GM18867 (cell line): ENCODE measurements around the gene DES.
A peak's percentile ranks its signal among the peaks of the same experiment; 100 is the strongest.

Experiments used
- ATAC-seq: cut with Tn5 transposase; IDR thresholded peaks from one replicate; pipeline ENCODE4 v1.9.1; 2021; ENCODE audit warnings: mild to moderate bottlenecking, moderate library complexity; ENCODE audit not compliant: unreplicated experiment

Gene DES

DNA sequence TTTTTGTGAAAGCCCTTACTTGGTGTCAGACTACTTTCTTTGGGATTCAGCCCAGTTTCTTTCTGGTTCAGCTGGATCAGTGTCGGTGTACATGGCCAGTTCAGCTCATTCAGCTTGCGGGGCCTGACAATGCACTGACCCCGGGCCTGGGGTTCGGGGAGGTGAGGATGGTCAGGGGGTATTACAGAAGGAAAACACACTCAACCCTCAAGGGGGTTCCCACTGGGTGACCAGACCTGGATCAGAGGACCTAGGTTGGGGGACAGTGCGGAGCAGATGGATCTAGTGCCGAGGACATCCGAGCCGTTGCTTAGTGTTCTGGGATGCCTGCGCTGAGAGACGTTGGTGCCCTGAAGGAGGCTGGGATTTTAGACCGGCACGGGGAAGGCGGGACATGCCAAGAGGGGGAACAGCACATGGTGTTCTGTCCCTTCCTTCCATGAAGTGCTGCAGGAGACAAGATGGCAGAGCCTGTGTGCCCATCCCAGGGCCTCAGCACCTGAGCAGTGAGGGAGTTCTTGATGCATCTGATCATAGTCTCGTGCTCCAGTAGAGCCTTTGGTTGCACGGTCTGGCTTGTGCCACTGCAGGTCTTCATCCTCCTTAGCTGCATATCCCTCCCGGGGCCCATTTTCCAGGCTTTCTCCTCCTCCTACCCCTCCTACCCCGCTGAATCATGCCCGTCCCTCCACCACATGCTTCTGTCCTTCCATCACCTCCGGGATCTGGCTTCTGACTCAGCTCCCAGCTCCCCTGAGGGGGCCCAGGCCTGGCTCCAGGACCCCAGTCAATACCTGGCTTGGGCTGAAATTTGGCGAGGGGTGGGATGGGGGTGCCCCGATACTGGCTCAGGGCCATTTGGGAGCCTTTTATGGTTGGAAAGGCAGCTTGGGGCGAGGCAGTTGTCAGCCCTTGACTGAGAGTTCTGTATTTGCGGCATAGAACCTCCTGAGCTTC lies 34.5 kb downstream of the DES start:
- no peak for ATAC-seq

DNA sequence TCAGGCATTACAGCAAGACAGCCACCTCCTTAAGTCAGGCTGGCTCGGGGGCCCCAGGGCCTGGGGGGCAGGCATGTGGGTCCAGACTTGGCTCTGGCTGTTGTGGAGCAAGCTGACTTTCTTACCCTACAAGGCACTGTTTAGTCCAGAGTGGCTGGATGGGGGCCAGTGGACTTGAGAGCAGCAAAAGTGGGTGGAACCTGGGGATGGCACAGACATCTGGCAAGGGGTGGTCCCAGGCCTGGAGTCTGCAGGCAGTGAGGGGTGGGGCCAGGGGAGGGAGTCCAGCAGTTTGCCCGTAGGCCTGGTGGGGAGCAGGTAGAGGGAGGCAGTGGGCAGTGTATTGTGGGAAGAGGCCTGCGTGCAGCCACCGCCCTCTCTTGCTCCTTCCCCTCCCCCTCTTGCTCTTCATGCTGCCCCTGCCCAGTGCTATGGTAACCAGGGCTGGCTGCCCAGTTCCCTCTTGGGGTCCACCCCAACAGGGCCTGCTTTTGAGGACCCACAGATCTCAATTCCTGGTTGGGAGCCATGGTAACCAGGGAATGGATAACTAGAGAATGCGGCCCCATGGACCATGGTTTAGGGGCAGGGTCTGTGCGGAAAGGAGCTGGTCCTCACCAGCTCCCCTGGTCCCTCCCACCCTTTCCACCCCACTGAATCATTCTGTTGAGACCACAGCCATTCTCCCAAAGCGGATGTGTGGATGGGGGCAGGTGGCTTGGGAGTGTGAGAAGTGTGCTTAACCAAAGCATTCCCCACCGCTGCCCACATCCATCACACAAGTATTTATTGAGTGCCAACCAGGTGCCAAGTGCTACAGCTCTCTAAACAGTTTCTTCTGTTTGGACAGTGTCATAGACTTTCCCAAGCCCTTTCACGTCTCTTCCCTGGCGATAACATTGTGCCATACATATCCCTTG lies 35.8 kb downstream of the DES start:
- no peak for ATAC-seq

DNA sequence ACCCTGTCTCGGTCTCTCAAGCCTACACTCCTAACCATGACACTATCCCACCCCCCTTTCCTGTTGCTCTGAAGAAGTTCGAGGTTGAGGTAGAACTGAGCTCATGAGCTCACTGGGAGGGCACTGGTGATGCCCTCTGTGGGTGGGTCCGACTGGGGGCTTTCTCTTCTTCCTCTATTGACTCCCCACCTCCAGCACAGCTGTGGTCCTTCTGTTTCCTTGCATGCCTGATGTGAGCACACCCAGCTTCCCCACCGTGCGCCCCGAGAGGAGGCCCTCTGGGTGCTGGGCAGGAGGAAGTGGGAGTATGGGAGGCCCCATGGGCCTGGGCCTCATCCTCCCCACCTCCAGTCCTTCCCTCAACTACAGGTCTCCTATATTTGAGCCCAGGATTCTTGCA lies 37.4 kb downstream of the DES start:
- no peak for ATAC-seq

DNA sequence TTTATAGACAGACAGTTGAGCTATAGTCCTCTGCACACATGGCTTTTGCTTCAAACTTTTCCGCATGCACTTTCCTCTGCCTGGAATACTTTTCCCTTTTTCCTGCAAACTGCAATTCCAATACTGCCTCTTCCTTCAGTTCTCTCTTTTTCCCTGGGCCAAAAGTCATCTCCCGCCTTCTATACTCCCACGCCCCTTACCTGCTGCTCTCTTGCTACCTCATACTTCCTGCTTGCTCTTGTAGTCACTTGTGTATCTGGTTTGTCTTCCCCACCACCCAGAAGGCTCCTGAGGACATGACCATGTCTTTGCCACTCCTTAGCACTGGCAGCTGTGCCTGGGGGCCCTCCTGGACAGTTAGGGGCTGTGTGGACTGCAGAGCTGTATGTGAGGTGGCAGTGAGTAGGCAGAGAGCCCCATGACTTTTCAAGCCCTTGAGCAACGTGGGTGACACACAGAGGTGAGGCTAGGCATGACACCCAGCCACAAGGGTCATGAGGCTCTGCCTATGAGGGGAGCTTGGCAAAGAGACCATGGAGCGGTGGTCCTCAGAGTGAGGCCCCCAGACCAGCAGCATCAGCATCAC lies 39.7 kb downstream of the DES start:
- ATAC-seq = peak; percentile 70

DNA sequence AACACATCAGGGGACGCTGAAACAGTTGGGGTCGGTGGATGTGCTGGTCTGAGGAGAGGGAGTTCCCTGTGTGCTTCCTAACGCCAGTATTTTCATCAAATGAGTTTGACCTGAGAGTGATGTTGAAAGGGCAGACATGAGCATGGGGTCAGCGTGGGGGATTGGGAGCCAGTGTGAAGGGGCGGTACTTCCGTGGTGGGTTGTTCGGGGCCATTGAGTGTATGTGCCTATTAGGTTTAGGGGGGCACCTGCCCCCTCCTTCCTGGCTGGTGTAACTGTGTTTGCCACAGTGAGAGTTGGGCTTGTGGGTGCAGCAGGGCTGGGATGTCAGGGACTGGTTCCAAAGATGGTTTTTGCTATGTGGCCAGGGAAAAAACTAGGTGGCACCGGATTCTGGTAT lies 40.8 kb downstream of the DES start:
- no peak for ATAC-seq

DNA sequence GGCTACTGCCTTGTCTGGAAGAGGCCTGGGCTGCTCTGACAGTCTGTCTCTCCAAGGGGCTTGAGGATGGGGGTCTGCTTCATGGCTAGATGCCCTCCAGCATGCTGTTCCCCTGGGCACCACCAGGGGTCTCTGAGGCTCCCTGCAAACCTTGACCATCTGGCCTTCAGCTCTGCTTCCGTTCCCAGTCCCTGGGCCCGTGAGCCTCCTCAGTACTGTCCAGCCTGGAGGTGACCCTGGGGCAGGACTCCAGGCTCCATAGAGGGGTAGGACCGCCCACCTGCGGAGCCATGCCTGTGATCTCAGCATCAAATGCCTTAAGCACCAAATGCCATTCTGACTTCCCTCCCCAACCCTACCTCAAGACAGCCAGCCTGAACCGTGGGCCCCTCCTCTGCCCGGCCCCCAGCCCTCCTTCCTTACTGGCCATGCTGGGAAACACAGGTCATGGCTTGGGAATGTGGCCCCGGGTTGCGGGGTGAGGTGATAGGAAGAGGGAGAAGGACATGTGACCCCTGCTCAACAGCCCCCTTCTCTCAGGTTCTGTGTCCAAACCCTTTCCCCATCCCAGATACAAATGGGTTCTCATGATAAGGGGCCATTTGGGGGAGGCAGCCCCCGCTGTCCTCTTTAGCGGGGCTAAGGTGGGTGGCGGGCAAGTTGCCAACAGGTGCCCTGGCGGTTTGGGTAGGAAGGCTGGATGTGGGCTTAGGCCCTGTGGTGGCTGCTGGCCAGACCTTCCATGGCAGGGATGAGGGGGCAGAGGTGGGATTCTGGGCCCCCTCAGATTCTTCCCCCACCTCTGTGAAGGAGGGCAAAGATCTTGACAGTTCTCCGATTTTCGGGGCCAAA lies 41.5 kb downstream of the DES start:
- peak; percentile 79 for ATAC-seq

DNA sequence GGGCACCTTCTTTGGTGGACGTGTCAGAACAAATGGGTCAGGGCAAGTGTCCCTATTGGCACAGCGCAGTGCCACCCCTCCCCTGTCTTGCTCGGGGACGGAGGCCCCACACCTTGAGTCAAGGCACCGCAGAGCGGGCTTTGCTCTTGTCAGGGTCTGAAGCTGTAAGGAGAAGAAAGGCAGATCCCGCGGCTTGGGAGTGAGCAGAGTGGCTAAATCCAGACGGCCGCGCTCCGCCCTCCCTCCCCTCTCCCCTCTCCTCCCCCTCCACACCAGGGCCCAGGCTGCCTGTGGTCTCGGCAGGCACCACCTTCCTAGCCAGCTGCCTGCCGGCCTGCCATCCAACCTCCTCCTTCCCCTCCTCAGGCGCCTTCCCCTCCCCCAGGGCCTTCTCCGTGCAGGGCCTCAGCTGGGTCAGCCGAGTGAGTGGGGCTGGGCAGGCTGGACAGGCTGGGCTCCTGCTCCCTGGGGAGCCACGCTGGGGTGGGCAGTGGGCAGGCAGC lies 42.3 kb downstream of the DES start:
- no peak for ATAC-seq

DNA sequence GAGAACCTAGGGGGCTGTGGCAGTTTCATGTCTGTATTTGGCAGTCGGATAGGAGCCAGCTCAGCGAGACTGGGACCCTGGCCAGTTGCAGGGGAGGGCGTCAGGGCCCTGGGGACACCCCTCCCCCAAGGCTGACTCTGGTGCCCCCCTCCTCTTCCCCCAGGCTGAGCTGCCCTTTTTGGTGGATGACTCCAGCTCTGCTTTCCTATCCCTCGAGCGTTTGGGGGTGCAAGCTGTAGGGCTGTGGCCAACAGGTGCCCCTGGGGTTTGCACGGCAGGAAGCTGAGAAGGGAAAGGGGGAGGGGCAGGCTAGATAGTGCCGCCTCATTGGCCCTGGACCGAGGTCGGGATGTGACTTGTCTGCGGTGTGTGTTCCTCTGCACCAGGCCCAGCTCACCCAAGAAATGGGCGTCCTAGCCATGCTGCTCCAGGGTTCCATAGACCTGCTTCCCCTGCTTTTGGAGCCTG lies 42.9 kb downstream of the DES start:
- no peak for ATAC-seq

DNA sequence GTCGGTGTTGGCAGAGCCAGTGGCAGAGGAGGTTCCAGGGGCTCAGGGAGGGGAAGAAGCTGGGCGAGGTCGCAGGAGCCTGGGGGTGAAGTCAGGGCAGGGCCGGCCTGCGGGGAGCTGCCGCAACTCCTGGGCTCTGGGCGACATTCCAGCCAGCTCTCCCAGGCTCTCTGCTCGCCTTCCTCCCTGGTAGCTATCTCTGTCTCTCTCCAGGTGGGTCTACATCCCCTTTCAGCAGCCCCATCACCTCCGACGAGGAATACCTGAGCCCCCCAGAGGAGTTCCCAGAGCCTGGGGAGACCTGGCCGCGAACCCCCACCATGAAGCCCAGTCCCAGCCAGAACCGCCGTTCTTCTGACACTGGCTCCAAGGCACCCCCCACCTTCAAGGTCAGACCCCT lies 43.5 kb downstream of the DES start:
- no peak for ATAC-seq

DNA sequence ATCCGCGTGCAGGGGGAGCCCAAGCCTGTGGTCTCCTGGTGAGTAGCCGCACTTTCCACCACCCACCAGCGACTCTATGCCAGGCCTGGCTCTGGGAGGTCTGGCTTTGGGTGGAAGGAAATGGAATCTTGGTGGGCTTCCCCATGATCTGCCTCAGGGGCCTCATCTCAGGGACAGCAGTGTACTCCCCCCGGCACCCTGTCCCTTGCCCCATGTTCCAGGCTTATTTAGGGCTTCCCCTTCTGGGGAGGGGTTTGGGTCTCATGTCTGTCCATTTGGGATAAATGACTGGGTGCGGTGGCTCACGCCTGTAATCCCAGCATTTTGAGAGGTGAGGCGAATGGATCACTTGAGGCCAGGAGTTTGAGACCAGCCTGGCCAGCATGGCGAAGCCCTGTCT lies 44.2 kb downstream of the DES start:
- ATAC-seq = no peak

DNA sequence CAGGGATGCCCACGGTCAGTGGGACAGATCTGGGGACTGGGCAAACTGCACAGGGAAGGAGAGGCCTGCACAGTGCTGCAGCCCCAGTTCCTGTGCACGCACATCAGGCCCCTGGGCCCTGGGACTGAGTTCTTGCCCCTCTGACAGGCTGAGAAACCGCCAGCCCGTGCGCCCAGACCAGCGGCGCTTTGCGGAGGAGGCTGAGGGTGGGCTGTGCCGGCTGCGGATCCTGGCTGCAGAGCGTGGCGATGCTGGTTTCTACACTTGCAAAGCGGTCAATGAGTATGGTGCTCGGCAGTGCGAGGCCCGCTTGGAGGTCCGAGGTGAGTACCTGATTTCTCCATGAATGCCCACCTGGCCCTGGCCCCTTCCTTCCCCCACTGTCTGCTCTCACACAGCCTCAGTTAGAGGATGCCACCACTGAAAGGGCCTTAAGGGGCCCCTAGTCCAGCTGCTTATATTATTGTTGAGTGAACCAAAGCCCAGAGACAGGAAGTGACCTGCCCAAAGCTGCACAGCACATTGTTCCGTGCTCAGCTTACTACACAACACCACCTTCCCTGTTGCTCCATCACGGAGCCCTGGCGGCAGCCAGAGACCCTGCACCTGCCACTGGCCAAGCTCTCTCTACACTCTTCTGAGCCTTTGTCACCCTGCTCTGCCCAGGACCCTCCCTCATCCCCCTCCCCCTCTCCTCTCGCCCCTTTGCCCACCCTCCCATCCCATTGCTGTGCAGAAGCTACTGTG lies 46.3 kb downstream of the DES start:
- no peak for ATAC-seq

DNA sequence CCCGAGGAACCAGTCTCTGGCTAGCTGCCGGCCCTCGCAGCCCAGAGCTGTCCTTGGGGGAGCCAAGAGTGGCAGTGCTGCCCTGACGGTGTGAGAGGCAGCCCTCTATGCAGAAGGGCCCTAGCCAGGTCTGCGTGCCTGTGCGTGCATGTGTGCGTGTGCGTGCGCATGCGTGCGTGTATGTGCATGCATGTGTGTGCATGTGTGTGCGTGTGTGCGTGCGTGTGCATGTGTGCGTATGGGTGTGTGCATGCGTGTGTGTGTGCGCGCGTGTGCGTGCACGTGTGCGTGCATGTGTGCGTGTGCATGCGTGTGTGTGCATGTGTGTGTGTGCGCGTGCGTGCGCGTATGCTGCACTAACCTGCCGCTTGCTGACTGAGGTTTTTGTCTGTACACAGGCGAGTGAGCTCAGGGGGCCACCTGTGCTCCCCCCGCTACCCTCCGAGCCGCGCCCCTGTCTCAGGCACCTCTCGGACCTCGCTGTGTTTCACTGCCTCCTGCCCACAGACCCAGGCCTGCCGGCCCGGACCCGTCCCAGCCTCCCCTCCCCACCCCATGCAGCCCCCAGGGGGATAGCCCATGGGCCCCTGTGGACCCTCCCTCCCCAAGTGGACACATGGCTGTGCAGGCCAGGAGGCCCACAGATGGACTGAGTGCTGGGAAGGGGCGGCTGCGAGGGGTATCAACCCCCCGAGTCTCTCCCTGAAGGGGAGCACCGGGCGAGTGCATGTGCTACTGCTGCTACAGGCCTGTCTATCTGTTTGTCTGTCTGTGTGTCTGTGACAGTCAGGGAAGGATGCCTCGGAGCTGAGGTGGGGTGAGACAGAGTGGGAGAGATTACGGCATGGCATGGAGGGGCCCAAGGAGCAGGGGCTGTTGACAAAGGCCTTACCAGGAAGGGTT lies 47.7 kb downstream of the DES start:
- ATAC-seq = no peak

DNA sequence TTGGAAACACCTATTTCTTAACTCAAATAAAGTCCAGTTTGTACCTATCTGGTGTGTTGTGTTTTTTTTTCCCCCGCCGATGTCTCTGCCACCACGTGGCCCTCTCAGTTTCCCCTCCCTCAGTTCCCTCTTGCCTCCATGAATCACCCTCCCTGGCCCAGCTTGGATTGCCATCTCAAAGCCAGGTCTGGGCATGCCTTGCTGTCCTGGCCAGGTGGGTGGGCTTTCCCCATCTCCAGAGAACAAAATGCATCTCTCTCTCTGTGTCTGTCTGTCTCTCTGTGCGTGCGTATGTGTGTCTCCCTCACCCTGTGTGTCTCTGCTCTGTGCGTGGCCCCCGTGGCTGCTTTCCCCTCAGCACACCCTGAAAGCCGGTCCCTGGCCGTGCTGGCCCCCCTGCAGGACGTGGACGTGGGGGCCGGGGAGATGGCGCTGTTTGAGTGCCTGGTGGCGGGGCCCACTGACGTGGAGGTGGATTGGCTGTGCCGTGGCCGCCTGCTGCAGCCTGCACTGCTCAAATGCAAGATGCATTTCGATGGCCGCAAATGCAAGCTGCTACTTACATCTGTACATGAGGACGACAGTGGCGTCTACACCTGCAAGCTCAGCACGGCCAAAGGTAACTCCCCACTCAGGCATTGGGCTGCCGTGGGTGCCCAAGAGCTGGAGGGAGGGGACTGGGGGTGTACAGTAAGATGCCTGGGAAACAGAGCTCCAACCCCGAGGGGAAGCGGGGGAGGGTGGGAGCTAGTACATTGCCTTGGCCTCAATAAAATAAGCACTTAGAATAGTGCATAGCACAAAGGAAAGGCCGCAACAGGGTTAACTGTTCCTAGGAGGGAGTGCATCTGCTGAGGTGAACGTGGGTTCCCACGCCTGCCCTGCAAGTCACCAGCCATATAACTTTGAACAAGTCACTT lies 48.9 kb downstream of the DES start:
- no peak for ATAC-seq

DNA sequence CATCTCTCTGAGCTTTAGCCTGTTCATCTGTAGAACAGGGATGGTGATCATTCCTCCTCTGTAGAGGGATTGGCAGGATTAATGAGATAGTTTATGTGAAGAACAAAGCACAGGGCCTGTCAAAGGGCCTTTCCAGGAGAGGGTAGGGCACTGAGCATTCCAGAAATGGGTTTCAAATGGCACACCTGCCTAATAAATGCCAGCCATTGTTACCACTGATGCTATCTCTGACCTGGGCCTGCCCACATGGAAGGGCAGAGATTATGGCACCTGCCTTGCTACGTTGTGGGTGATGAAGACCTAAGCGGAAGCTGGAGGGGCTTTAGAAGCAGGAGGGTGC lies 49.5 kb downstream of the DES start:
- no peak for ATAC-seq

DNA sequence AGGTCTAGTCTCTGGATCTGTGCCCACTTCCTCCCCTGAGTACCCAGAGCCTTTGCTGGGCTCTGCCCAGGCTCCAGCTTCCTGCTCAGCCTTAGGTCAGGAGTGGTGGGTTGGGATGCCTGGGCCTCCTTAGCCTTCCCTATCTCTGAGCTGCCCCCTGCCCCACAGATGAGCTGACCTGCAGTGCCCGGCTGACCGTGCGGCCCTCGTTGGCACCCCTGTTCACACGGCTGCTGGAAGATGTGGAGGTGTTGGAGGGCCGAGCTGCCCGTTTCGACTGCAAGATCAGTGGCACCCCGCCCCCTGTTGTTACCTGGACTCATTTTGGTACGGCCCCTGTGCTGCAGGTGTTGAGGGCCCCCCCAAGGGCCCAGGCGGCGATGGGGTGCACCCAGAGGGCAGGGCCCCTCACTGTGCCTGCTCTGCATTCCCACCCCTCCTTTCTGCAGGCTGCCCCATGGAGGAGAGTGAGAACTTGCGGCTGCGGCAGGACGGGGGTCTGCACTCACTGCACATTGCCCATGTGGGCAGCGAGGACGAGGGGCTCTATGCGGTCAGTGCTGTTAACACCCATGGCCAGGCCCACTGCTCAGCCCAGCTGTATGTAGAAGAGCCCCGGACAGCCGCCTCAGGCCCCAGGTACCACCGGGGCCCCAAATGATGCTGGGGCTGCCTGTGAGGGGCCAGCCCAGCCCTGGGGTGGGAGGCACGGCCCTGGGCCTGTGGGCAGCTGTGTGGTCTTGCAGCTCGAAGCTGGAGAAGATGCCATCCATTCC lies 50.4 kb downstream of the DES start:
- ATAC-seq = no peak

DNA sequence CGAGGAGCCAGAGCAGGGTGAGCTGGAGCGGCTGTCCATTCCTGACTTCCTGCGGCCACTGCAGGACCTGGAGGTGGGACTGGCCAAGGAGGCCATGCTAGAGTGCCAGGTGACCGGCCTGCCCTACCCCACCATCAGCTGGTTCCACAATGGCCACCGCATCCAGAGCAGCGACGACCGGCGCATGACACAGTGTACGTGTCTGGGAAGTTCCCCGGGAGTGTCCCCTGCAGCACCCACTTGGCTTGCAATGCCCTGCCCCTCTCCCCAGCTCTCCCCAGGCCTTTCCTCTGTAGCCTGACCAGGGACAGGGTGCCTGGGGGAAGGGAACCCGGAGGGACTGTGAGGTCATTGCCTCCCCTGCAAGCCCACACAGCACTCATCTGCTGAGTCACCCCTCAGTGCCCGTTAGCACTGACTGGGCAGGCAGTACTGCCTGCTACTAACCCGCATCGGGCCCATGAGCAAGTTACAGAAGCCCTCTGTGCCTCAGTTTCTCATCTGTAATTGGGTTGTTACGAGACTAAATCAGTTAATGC lies 51.1 kb downstream of the DES start:
- ATAC-seq = no peak

DNA sequence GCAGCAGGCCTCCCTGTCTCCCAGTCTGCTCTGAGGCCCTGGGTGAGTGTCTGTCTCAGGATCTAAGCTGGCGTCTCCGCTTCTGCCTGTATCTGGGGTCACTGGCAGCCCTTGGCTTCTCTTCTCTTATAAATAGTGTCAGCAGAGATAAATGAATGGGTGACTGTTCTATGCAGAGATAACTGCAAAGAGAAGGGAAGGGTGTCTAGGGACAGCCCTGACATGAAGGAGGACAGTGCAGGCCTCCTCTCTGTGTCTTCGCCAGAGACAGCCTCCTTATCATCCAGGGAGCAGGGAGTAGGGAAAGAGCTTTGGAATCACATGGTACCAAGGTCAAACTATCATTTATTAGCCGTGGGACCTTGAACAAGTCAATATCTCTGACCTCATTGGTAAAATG lies 52.3 kb downstream of the DES start:
- no peak for ATAC-seq
